GM19043 (cell line): ENCODE data around the gene TMC4.
"Not testable (repeated sequence)": the region's sequence is repeated elsewhere in the genome, so short reads cannot be mapped to it uniquely, and the experiment has no call there.

Source experiments
- ATAC-seq: cut with Tn5 transposase; IDR thresholded peaks from one replicate; pipeline ENCODE4 v1.9.1; 2021; ENCODE audit warnings: low read depth; ENCODE audit not compliant: unreplicated experiment

TMC4 gene

GRCh38 chr19:54183431-54183830 is 10.5 kb upstream of the TMC4 start:
- ATAC-seq = no peak

- ATAC-seq = not testable (repeated sequence)
Measured at GRCh38 chr19:54181894-54182293, 8.9 kb upstream of the TMC4 start.

GRCh38 chr19:54180691-54181091 is 7.7 kb upstream of the TMC4 start:
- no peak for ATAC-seq

DNA sequence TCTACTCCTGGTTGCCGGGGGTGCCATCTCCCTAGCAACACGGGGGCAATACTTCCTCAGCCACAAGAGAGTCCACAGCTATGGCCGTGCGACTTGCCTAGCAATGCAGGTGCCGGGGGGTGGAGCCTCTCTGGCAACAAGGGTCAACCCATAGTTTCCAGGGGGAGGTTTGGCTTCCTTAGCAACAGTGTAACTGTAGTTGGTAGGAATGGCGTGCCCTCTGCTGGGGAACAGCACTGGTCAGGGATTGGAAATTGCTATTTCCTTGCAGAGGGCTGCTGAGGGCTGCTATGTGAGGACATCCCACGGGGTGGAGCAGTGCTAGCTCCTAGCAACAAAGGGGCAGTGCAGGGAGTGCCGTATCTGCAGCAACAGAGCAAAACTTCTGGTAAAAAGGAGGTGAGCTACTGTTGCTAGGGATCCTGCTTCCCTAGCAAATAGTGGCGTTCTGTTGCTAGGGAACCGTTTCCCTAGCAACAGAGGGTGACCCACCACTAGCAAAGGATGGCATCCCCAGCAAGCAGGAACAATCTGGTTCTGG is 7.0 kb upstream of the TMC4 start:
- no peak for ATAC-seq

- ATAC-seq = no peak
Measured at GRCh38 chr19:54179262-54179852, 6.4 kb upstream of the TMC4 start.

GRCh38 chr19:54178581-54179261 is 5.8 kb upstream of the TMC4 start:
- ATAC-seq = no peak

GRCh38 chr19:54173951-54174834 is 1.2 kb upstream of the TMC4 start:
- no peak for ATAC-seq

GRCh38 chr19:54173359-54173699 is 369 bp upstream of the TMC4 start:
- ATAC-seq = no peak

- ATAC-seq = not testable (repeated sequence)
Measured at GRCh38 chr19:54171736-54172431, 1.1 kb downstream of the TMC4 start.

DNA sequence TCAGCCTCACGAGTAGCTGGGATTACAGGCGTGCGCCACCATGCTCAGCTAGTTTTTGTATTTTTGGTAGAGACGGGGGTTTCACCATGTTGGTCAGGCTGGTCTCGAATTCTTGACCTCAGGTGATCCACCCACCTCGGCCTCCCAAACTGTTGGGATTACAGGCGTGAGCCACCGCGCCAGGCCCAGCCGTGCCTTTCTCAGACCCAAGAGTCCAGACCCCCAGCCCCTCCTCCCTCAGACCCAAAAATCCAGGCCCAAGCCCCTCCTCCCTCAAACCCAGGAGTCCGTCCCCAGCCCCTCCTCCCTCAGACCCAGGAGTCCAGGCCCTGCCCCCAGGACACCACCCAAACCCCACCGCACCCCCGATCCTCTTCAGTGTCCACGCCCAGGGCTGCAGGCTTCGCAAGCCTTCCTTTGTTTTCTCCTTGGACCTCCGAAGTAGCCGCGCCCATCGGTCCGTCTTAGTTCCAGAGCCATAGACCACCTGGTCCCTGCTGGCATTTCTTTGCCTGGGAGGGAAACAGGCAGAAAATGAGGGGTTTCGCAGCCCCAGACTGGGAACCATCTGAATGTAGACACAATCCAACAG is 3.7 kb downstream of the TMC4 start:
- ATAC-seq = no peak

DNA sequence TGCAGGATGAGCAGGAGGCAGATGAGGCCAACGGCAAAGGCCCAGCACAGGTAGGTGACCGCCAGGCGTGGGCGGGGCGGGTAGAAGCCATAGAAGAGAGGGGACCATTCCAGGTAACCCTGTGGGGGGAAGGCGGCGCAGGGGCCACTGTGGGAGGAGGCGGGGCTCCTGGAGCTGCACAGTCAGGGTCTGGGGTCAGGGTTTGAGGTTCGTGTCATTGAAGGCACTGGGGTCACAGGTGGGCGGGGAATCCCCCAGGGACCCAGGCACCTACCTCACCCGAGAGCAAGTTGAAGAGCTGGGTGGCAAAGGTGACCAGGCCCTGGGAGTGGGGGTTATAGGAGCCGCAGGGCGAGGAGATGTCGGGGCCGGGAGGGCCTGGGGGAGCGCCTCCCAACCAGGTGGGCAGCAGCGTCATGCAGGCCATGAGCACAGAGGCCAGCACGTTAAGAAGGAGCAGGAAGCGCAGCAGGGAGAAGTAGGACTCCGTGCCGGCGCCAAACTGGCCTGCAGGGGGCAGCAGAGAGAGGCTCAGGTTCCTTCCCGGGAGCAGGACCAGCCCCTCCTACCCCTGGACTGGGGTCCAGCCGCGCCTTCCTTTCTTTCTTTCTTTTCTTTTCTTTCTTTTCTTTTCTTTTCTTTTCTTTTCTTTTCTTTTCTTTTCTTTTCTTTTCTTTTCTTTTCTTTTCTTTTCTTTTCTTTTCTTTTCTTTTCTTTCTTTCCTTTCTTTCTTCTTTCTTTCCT is 4.6 kb downstream of the TMC4 start:
- peak; percentile 53 for ATAC-seq

DNA sequence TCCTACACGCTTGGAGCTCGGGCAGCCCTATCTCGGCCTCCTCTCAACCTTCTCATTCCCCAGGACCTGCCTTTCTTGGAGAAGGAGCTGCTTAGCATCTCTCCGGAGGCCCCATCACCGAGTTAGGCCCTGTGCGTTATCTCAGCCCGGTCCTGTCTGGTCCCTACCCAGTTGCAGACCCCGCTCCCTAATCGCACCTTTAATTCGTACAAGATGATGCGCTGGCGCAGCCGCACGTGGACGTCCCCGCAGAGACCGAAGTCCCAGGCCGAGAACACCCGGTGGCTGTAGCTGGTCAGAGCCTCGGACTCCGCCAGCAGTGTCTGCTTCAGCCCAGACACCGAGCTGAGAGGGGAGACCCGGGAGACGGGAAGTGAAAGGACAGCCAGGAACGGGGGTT is 7.7 kb downstream of the TMC4 start:
- ATAC-seq = no peak

DNA sequence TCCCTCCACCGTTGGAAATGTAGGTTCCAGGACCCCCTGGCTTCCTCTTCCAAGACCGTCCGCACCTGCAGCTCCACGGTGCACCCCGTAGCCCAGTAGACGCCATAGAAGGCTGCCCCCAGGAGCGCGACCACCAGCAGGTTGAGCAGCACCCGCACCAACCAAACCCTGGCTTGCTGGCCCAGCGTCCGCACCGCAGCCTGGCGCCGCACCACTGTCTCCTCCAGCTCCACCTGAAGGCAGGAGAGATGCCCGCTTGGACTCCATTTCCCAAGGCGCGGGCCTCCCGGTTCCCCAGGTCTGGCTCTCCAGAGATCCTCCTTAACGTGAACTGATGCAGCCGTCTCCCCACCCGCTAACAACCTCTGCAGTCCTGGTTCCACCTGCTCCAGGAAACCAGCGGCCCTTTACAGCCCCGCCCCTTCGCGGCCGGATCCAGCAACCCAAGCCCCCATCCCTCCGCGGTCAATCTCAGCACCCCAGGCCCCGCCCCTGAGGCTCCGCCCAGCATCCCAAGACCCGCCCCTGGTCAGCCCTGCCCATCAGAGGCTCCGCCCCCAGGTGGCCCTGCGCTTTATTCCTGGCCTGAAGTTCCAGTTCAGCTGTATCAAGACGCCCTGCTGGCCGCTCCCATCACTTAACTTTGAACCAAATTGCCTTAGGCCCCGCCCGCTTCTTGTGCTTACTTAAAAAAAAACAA is 8.4 kb downstream of the TMC4 start:
- ATAC-seq = no peak

DNA sequence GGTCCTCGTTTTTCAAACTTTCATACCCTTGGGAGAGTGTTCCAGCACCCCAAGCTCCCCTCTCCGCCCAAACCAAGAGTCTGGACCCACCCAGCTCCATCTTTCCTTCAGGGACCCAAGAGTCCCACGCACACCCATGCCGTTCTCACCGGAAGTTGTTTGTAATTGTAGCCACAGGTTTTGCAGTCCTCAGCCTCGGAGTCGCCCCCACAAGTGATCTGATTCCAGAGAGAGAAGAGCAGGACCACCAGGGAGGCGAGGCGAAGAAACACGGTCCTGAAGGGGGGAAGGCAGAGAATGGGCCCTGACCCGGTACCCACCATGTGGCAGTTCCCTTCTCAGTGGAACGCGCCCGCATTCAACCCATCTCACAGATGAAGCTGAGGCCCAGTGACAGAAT is 10.1 kb downstream of the TMC4 start:
- ATAC-seq = no peak

DNA sequence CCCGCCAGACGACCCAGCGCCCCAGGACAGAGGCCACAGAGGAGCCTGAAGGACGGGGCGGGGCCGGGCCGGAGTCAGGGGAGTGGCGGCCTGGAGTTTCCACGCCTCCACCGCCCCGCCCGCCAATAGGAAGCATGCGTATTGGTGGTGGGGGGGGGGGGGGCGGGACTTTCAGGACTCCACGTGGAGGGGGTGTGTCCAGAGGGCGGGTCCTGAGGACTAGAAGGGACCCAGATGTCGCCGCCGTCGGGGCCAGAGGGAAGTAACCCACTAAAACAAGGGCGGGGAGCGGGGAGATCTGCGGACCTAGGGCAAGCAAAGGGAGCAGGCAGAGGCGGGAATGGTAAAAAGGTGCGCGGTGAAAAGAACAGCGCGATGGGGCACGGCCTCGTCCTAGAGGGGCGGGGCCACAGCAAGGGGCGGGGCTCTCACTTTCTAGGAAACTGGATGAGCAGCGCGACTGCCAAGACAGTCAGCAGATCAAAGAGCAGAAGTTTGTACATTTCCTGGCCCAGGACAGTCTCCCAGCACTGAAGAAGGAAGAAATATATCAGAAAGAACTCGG is 10.6 kb downstream of the TMC4 start:
- no peak for ATAC-seq

- no peak for ATAC-seq
Measured at GRCh38 chr19:54160854-54161253, 12.1 kb downstream of the TMC4 start.

DNA sequence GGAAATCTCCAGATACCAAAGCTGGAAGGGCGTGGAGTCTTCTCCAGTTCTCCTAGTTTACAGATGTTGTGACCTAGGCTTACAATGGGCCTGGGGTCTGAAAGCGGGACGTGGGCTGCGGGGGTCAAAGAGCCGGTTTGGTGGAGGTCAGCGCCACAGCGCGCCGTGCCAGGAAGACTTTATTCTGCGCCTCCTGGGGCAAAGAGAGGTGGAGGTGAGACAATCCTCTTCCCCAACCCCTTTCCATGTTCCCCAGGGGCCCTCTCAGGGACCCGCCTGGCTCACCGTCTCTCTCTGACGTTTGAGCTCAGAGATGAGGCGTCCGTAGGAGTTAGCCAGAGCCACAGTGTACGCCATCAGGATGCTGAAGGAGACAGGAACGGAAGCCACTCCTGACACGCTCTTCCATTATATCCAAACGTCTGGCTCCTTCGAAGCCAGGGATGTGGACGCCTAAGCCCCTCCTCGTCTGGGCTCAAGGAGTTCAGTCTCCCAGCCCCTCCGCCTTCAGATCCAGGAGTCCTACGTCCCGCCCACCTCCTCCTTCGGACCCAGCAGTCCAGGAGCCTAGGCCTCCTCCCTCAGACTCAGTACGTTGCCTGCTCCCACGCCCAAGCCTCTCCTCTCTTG is 12.7 kb downstream of the TMC4 start:
- ATAC-seq = no peak
